ENCODE measurements around the gene CRYGN.

CRYGN gene

DNA sequence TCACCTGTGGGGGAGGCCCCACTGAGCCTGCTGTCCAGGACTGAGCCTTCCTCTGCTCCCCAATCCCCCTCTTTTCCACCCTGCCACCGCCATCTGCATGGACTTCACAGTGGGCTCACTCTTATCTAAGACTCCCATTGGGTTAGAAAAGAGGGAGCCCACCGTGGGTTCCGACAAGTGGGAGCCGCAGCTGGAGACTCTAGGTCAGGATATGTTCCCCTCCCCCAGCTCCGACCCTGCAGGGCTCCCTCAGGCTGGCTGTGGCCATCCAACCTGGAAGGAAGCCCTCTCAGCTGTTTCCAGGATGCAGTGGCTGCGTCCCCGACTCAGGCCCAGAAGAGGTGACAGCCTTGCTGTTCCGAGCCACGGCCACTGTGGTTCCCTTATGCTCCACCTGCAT, 34.9 kb downstream of the CRYGN start (continued):
- TF ChIP-seq, protein P1, sequence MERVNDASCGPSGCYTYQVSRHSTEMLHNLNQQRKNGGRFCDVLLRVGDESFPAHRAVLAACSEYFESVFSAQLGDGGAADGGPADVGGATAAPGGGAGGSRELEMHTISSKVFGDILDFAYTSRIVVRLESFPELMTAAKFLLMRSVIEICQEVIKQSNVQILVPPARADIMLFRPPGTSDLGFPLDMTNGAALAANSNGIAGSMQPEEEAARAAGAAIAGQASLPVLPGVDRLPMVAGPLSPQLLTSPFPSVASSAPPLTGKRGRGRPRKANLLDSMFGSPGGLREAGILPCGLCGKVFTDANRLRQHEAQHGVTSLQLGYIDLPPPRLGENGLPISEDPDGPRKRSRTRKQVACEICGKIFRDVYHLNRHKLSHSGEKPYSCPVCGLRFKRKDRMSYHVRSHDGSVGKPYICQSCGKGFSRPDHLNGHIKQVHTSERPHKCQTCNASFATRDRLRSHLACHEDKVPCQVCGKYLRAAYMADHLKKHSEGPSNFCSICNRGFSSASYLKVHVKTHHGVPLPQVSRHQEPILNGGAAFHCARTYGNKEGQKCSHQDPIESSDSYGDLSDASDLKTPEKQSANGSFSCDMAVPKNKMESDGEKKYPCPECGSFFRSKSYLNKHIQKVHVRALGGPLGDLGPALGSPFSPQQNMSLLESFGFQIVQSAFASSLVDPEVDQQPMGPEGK (CRISPR knock-in tag; IDR thresholded peaks at IDR 0.05; ENCODE audit: borderline replicate concordance), result no peak
- TF ChIP-seq ISL1 (CRISPR knock-in tag; IDR thresholded peaks at IDR 0.05) (no peak), TOX (CRISPR knock-in tag; IDR thresholded peaks at IDR 0.05; ENCODE audit: borderline replicate concordance) (no peak), ARNTL (CRISPR knock-in tag; IDR thresholded peaks at IDR 0.05; ENCODE audit: borderline replicate concordance, low read depth) (no peak), BACH2 (CRISPR knock-in tag; IDR thresholded peaks at IDR 0.05; ENCODE audit: borderline replicate concordance) (no peak), ZFP30 (CRISPR knock-in tag; IDR thresholded peaks at IDR 0.05) (no peak), CSDC2 (CRISPR knock-in tag; IDR thresholded peaks at IDR 0.05) (no peak), ZNF8 (CRISPR knock-in tag; IDR thresholded peaks at IDR 0.05) (no peak), ZNF70 (CRISPR knock-in tag; IDR thresholded peaks at IDR 0.05) (no peak), OSR1 (CRISPR knock-in tag; IDR thresholded peaks at IDR 0.05) (no peak), SNAI2 (CRISPR knock-in tag; IDR thresholded peaks at IDR 0.05) (no peak), PPARA (CRISPR knock-in tag; IDR thresholded peaks at IDR 0.05; ENCODE audit: borderline replicate concordance) (no peak)
- TF ChIP-seq, protein P2, sequence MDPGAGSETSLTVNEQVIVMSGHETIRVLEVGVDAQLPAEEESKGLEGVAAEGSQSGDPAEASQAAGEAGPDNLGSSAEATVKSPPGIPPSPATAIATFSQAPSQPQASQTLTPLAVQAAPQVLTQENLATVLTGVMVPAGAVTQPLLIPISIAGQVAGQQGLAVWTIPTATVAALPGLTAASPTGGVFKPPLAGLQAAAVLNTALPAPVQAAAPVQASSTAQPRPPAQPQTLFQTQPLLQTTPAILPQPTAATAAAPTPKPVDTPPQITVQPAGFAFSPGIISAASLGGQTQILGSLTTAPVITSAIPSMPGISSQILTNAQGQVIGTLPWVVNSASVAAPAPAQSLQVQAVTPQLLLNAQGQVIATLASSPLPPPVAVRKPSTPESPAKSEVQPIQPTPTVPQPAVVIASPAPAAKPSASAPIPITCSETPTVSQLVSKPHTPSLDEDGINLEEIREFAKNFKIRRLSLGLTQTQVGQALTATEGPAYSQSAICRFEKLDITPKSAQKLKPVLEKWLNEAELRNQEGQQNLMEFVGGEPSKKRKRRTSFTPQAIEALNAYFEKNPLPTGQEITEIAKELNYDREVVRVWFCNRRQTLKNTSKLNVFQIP (CRISPR knock-in tag; IDR thresholded peaks at IDR 0.05; ENCODE audit: borderline replicate concordance, low read depth), result no peak
- TF ChIP-seq, protein P3, sequence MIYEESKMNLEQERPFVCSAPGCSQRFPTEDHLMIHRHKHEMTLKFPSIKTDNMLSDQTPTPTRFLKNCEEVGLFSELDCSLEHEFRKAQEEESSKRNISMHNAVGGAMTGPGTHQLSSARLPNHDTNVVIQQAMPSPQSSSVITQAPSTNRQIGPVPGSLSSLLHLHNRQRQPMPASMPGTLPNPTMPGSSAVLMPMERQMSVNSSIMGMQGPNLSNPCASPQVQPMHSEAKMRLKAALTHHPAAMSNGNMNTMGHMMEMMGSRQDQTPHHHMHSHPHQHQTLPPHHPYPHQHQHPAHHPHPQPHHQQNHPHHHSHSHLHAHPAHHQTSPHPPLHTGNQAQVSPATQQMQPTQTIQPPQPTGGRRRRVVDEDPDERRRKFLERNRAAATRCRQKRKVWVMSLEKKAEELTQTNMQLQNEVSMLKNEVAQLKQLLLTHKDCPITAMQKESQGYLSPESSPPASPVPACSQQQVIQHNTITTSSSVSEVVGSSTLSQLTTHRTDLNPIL (CRISPR knock-in tag; IDR thresholded peaks at IDR 0.05; ENCODE audit: low read depth), result no peak

DNA sequence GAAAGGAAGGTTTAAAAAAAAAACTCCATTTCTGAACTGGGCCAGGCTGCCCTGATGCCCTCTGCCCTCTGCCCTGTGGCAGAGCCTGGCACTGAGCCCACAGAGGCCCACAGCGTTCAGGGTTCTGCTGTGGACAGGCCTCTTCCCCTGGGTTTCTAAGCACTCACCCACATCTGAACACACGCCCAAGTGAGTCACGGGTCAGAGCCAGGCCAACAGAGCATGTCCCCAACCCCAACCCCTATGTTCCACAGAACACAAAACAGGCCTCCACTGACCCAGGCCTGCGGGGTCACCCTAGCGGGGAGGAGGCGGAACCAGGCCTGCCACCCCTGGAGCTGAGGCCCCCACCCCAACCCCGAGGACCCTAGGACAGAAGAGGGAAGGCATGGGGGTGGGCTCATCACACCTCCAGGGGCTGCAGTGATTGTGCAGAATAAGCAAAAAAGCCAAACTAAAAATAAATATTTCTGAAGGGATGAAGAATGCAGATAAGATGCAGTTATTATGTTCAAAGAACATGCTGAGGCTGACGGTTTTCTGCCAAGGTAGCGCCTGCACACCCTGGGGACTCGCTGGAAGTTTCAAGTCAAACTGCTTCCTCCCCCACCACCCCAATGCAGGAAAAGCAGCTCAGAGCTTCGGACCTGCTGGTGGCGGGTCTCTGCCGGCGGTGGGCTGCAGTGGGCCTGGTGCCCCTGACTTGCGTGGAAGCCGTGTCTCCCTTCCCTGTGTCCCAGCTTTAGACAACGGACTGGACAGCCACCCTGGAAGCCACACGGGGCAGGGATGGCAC, 35.5 kb downstream of the CRYGN start:
- TF ChIP-seq, protein P3 (CRISPR knock-in tag; IDR thresholded peaks at IDR 0.05; ENCODE audit: low read depth), result no peak
- peak; percentile 38; the same call in 1 of the 2 replicates for TF ChIP-seq SNAI2 (CRISPR knock-in tag; IDR thresholded peaks at IDR 0.05)
- peak; percentile 20; the same call in 1 of the 3 replicates for ATAC-seq

- TF ChIP-seq PPARA (CRISPR knock-in tag; IDR thresholded peaks at IDR 0.05; ENCODE audit: borderline replicate concordance) (no peak), ZFP3 (CRISPR knock-in tag; IDR thresholded peaks at IDR 0.05) (no peak), ZFP30 (CRISPR knock-in tag; IDR thresholded peaks at IDR 0.05) (no peak), TCF4 (CRISPR knock-in tag; IDR thresholded peaks at IDR 0.05; ENCODE audit: borderline replicate concordance) (no peak), SNAI2 (CRISPR knock-in tag; IDR thresholded peaks at IDR 0.05) (no peak), ESRRG (CRISPR knock-in tag; IDR thresholded peaks at IDR 0.05) (no peak), ZNF565 (CRISPR knock-in tag; conservative IDR thresholded peaks at IDR 0.05; ENCODE audit: low read depth) (no peak), ISL1 (CRISPR knock-in tag; IDR thresholded peaks at IDR 0.05) (no peak), ZNF70 (CRISPR knock-in tag; IDR thresholded peaks at IDR 0.05) (no peak), TOX (CRISPR knock-in tag; IDR thresholded peaks at IDR 0.05; ENCODE audit: borderline replicate concordance) (no peak)
- TF ChIP-seq, protein P3 (CRISPR knock-in tag; IDR thresholded peaks at IDR 0.05; ENCODE audit: low read depth), result no peak
- TF ChIP-seq, protein P4, sequence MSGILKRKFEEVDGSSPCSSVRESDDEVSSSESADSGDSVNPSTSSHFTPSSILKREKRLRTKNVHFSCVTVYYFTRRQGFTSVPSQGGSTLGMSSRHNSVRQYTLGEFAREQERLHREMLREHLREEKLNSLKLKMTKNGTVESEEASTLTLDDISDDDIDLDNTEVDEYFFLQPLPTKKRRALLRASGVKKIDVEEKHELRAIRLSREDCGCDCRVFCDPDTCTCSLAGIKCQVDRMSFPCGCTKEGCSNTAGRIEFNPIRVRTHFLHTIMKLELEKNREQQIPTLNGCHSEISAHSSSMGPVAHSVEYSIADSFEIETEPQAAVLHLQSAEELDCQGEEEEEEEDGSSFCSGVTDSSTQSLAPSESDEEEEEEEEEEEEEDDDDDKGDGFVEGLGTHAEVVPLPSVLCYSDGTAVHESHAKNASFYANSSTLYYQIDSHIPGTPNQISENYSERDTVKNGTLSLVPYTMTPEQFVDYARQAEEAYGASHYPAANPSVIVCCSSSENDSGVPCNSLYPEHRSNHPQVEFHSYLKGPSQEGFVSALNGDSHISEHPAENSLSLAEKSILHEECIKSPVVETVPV (CRISPR knock-in tag; IDR thresholded peaks at IDR 0.05), result no peak
- TF ChIP-seq, protein P2 (CRISPR knock-in tag; IDR thresholded peaks at IDR 0.05; ENCODE audit: borderline replicate concordance, low read depth), result no peak
- TF ChIP-seq, protein P1 (CRISPR knock-in tag; IDR thresholded peaks at IDR 0.05; ENCODE audit: borderline replicate concordance), result no peak
- no peak for ATAC-seq
Measured at GRCh38 chr7:151403764-151404163, 36.2 kb downstream of the CRYGN start.

Measured in SK-N-SH treated with all-trans-retinoic acid at 6 μM for 48 hours (cell line).